Measurements from ENCODE around the gene ZBTB16. TPM values are rescaled to one million over a fixed set of nuclear protein-coding genes. Genes with fewer than 3 reads are reported as not detected.
A peak's percentile ranks its signal among the peaks of the same experiment; 100 is the strongest.

Gene ZBTB16
- polyA plus RNA-seq, 1 experiment, result not detected

- no peaks in the 10 kb centered on the region for H3K36me3 ChIP-seq (ENCODE audit: control insufficient read depth, insufficient read depth, low read length)
- DNase-seq (ENCODE audit: low read depth), result no peak
- ChIA-PET CTCF (interaction anchor here (0.6 to 3.6 kb wide), 11 partner anchors 9 to 1487 kb away, joined by 3 to 31 read pairs (median 4); no protein-coding TSS in a partner anchor), POLR2A (no interaction called here)
- peaks cover 39% of the 10 kb centered on the region for H3K27me3 ChIP-seq (ENCODE audit: control insufficient read depth, insufficient read depth, low read length)
- peak; percentile 43 for TF ChIP-seq CTCF (IDR thresholded peaks at IDR 0.05; ENCODE audit: insufficient read depth, low read depth, low read length)
- H3K4me3 ChIP-seq (ENCODE audit: low read depth, low read length), result no peak overlapping the region
These were observed 121.0 kb downstream of the ZBTB16 start for GRCh38 chr11:114180301-114181055.

GRCh38 chr11:114181195-114181594 lies 121.7 kb downstream of the ZBTB16 start:
- no peaks in the 10 kb centered on the region for H3K36me3 ChIP-seq (ENCODE audit: control insufficient read depth, insufficient read depth, low read length)
- no peak overlapping the region for H3K4me3 ChIP-seq (ENCODE audit: low read depth, low read length)
- no peak for DNase-seq (ENCODE audit: low read depth)
- CTCF ChIA-PET, result interaction anchor here (0.6 to 3.6 kb wide), 10 partner anchors 9 to 187 kb away, joined by 3 to 31 read pairs (median 5); no protein-coding TSS in a partner anchor
- POLR2A ChIA-PET, result no interaction called here
- no peak for TF ChIP-seq CTCF (IDR thresholded peaks at IDR 0.05; ENCODE audit: insufficient read depth, low read depth, low read length)
- H3K27me3 ChIP-seq (ENCODE audit: control insufficient read depth, insufficient read depth, low read length), result peaks cover 35% of the 10 kb centered on the region

DNA sequence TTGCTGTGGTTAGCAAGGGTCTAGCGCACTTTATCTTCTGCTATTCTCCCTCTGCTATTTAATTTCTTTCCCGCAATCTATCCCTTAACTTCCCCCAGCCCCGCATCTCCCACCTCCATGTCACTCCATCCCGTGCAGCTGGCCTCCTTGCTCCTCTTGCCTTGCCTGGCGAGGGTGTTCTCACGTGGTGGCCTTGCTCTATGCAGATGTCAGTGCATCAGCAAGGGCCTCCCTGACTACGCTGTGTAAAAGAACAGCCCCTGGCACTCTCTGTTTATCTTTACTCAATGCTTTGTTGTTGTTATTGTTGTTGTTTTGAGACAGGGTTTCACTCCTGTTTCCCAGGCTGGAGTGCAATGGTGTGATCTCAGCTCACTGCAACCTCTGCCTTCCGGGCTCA lies 122.2 kb downstream of the ZBTB16 start:
- no peak for DNase-seq (ENCODE audit: low read depth)
- Histone ChIP-seq H3K4me3 (ENCODE audit: low read depth, low read length) (no peak overlapping the region), H3K27me3 (ENCODE audit: control insufficient read depth, insufficient read depth, low read length) (peaks cover 33% of the 10 kb centered on the region), H3K36me3 (ENCODE audit: control insufficient read depth, insufficient read depth, low read length) (no peaks in the 10 kb centered on the region)
- POLR2A ChIA-PET, result no interaction called here
- CTCF ChIA-PET, result interaction anchor here (0.7 to 1.7 kb wide), 3 partner anchors 9 to 187 kb away, joined by 3 to 8 read pairs (median 4); no protein-coding TSS in a partner anchor
- no peak for TF ChIP-seq CTCF (IDR thresholded peaks at IDR 0.05; ENCODE audit: insufficient read depth, low read depth, low read length)

DNA sequence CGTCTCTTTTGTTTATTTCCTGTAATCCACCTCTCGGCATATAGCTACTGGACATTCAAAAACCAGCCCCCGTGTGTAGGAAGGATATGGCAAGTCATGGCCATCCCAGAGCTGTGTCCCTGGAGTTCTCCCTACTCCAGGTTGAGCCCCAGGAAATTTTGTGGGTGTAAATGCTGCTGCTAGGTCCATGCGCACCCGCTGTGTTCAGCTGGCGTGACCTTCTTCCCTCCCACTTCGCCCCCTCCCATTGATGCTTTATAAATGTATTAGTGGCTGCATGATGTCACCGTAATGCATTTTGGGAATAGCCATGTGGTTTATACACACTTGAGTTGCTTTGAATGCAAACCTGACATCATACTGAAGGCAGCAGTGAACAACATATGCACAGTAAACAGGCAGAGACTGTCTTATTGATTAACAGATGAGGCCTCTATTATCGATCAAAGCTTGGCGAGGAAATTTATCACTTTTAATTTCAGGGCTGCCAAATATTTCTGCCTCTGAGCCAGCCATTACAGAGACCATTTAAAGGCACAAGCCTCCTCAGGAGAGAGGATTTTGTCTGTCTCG lies 123.0 kb downstream of the ZBTB16 start:
- Histone ChIP-seq H3K27me3 (ENCODE audit: control insufficient read depth, insufficient read depth, low read length) (peaks cover 31% of the 10 kb centered on the region), H3K36me3 (ENCODE audit: control insufficient read depth, insufficient read depth, low read length) (no peaks in the 10 kb centered on the region), H3K4me3 (ENCODE audit: low read depth, low read length) (no peak overlapping the region)
- ChIA-PET POLR2A (no interaction called here), CTCF (interaction anchor here (1.4 kb wide), 1 partner anchor 79 kb away, joined by 6 read pairs; no protein-coding TSS in a partner anchor)
- DNase-seq (ENCODE audit: low read depth), result no peak
- TF ChIP-seq CTCF (IDR thresholded peaks at IDR 0.05; ENCODE audit: insufficient read depth, low read depth, low read length), result no peak

DNA sequence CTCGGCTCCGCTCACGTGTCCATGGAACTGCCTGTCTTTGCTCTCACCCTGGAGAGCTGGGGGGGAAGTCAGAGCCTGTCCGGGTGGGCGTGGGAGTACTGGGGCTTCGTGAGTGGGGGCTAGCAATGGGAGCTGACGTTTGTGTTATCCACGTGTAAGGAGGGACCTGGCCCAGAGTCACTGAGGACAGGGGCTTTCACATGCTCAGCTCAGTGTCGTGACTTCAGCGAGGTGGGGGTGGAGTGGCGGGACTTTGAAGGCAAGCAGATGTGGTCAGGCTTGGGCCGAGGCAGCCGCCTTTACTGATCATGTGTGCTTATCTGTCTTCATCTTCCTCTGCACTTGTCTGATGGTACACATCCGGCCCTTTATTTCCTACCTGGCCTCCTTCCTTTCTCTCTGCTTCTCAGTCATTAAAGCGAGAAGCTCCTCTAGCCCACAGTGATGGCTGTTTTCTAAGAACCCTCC lies 123.6 kb downstream of the ZBTB16 start:
- DNase-seq (ENCODE audit: low read depth), result no peak
- H3K27me3 ChIP-seq (ENCODE audit: control insufficient read depth, insufficient read depth, low read length), result peaks cover 30% of the 10 kb centered on the region
- TF ChIP-seq CTCF (IDR thresholded peaks at IDR 0.05; ENCODE audit: insufficient read depth, low read depth, low read length), result no peak
- no peaks in the 10 kb centered on the region for H3K36me3 ChIP-seq (ENCODE audit: control insufficient read depth, insufficient read depth, low read length)
- POLR2A ChIA-PET, result no interaction called here
- H3K4me3 ChIP-seq (ENCODE audit: low read depth, low read length), result no peak overlapping the region
- CTCF ChIA-PET, result interaction anchor here (0.7 to 1.7 kb wide), 3 partner anchors 12 to 125 kb away, joined by 3 to 6 read pairs (median 4); no protein-coding TSS in a partner anchor
